Lower leg skin (tissue), 3 donors: ENCODE results near the gene EPHA2.

Experiments
- CTCF ChIP-seq, 3 donors: fragments of 450-650 bp; IDR thresholded peaks; one replicate each; pipeline ENCODE4 v1.5.1; 2016; ENCODE audit warnings: antibody characterized with exemption in 3 of 3, mild to moderate bottlenecking in 3 of 3, moderate library complexity in 2 of 3
- POLR2A ChIP-seq, 2 donors: fragments of 450-650 bp; IDR thresholded peaks; one replicate each; pipeline ENCODE4 v1.6.1; 2016 to 2017; ENCODE audit warnings: antibody characterized with exemption in 2 of 2, mild to moderate bottlenecking in 1 of 2, moderate library complexity in 1 of 2

- TF ChIP-seq CTCF (IDR thresholded peaks at IDR 0.05) (no peak), POLR2A (IDR thresholded peaks at IDR 0.05) (no peak)
Measured at GRCh38 chr1:16133007-16133961, 22.6 kb downstream of the EPHA2 start.
